K562 (cell line): ENCODE results near the gene LUZP1. TPM values are rescaled to one million over a fixed set of nuclear protein-coding genes. Genes with fewer than 3 reads are reported as not detected.
A peak's percentile ranks its signal among the peaks of the same experiment; 100 is the strongest.

Experiments used
- ATF2 ChIP-seq: sonication (generic); formaldehyde crosslinking; IDR thresholded peaks from 2 replicates; pipeline ENCODE4 v1.8.1; 2022; ENCODE audit warnings: missing genetic modification reagents
- BRD4 ChIP-seq: fragments of 200-600 bp; sonication (generic); IDR thresholded peaks from 2 replicates; pipeline ENCODE4 v1.6.1; 2017; ENCODE audit warnings: inconsistent platforms
- CBX1 ChIP-seq: sonication (generic); IDR thresholded peaks from 2 replicates; pipeline ENCODE4 v1.6.1; 2016; ENCODE audit warnings: antibody characterized with exemption, low read depth, mild to moderate bottlenecking
- CTBP1 ChIP-seq: fragments of 450-650 bp; IDR thresholded peaks from 2 replicates; pipeline ENCODE4 v1.6.1; 2016; ENCODE audit warnings: borderline replicate concordance
- ELK3 ChIP-seq: fragments of 450-650 bp; formaldehyde crosslinking; IDR thresholded peaks from 2 replicates; pipeline ENCODE4 v1.4.0; 2020; ENCODE audit warnings: mild to moderate bottlenecking
- MCM3 ChIP-seq: fragments of 450-650 bp; IDR thresholded peaks from 2 replicates; pipeline ENCODE4 v1.6.1; 2016
- MCM5 ChIP-seq: fragments of 450-650 bp; IDR thresholded peaks from 2 replicates; pipeline ENCODE4 v1.6.1; 2016; ENCODE audit warnings: low read depth
- MTF1 ChIP-seq: fragments of 250-450 bp; sonication (Bioruptor Pico); IDR thresholded peaks from 2 replicates; pipeline ENCODE4 v1.9.0; 2021; ENCODE audit warnings: moderate library complexity, mild to moderate bottlenecking, inconsistent platforms, borderline replicate concordance
- MYBL2 ChIP-seq, 2 experiments: fragments of 450-650 bp in 1 of 2; sonication (generic) in 1 of 2; formaldehyde crosslinking in 1 of 2; IDR thresholded peaks; 2 replicates each; pipeline versions ENCODE4 v1.6.1 to v1.8.1; 2017 to 2022; ENCODE audit warnings: borderline replicate concordance in 1 of 2, inconsistent platforms in 1 of 2, low read depth in 1 of 2, mild to moderate bottlenecking in 1 of 2, missing genetic modification reagents in 1 of 2, moderate library complexity in 1 of 2
- NCOA6 ChIP-seq: fragments of 450-650 bp; IDR thresholded peaks from 2 replicates; pipeline ENCODE4 v1.6.1; 2017; ENCODE audit warnings: mild to moderate bottlenecking
- RUNX1 ChIP-seq: sonication (generic); IDR thresholded peaks from 2 replicates; pipeline ENCODE4 v1.6.1; 2016; ENCODE audit warnings: antibody characterized with exemption, low read depth
- TARDBP ChIP-seq: fragments of 450-650 bp; IDR thresholded peaks from 2 replicates; pipeline ENCODE4 v1.6.1; 2016
- TSC22D4 ChIP-seq: fragments of 450-650 bp; IDR thresholded peaks from 2 replicates; pipeline ENCODE4 v1.6.1; 2016; ENCODE audit warnings: missing genetic modification characterization, missing biosample characterization, control low read depth
- ZBTB43 ChIP-seq: sonication (generic); formaldehyde crosslinking; IDR thresholded peaks from 2 replicates; pipeline ENCODE4 v1.8.0; 2023; ENCODE audit warnings: mild to moderate bottlenecking, missing genetic modification reagents
- ZC3H11A ChIP-seq: IDR thresholded peaks from 2 replicates; pipeline ENCODE4 v1.6.1; 2012; ENCODE audit warnings: low read depth, low read length, improper control_type of control experiment
- ZNF274 ChIP-seq: IDR thresholded peaks from 2 replicates; pipeline ENCODE4 v1.6.1; 2011; ENCODE audit warnings: low read depth, mild to moderate bottlenecking, low read length, moderate library complexity, borderline replicate concordance
- polyA plus RNA-seq, 8 experiments: library from polyadenylated mRNA; depleted of rRNA in 4 of 8; stranded (reverse) in 5 of 8; unstranded in 3 of 8; fragments of >200 nt; fragmentation: Nextera tagmentation in 2 of 8; fragmentation: Illumina TruSeq in 1 of 8; extraction: Ambion mirVana in 2 of 8; extraction: Trizol in 1 of 8; gene quantifications; 2 replicates each; pipeline versions ENCODE4 v1.2.1 to v1.2.3, GENCODE V29; 2011 to 2014; ENCODE audit warnings: inconsistent platforms in 1 of 8, missing spikeins in 1 of 8
- total RNA-seq, 7 experiments: library from RNA; depleted of rRNA in 6 of 7; stranded (reverse); fragments of >200 nt in 6 of 7; fragmentation: Illumina TruSeq in 2 of 7; extraction: Trizol in 2 of 7; gene quantifications; 2 replicates each; pipeline versions ENCODE4 v1.2.1 to v1.2.3, GENCODE V29; 2011 to 2021; ENCODE audit warnings: low replicate concordance in 1 of 7
- TF ChIP-seq, protein P1 (sequence below): fragments of 450-650 bp; IDR thresholded peaks from 2 replicates; pipeline ENCODE4 v1.6.1; 2016; ENCODE audit warnings: borderline replicate concordance
- TF ChIP-seq, protein P2 (sequence below): fragments of 250-450 bp; sonication (Bioruptor Pico); IDR thresholded peaks from 2 replicates; pipeline ENCODE4 v1.4.0; 2020; ENCODE audit warnings: mild to moderate bottlenecking, moderate library complexity, borderline replicate concordance

Gene LUZP1
- total and polyA plus RNA-seq, 9 of the 15 experiments (the other 6 are each of a cell fraction or from before 2014, with no cell fraction given): 6.5 to 19.1 (median 12.4) TPM

DNA sequence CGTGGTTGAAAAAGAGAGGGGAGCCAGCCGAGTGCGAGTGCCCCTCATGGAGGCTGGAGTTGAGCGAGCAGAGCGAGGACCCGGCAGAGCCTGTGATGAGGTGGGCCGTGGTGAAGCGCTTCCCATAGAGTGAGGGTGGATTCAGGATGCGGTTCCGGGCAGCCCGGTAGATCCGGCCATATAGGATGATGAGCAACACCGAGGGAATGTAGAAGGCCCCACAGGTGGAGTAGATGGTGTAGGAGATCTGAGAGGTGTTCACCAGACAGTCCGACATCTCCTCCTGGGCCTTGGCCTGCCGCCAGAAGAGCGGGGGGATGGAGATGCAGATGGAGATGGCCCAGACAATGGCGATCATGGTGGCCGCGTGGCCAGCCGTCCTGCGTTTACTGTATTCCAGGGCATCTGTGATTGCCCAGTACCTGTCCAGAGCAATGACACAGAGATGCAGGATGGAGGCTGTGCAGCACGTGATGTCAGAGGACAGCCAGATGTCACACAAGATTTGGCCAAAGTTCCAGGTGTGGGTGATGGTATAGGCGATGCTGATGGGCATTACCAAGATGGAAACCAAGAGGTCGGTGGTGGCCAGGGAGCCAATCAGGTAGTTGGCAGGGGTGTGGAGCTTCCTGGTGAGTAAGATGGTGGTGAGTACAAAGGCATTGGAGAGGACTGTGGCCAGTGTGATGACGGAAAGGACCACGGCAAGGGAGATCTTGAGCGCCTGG lies 24.9 kb upstream of the LUZP1 start (continued):
- TF ChIP-seq MYBL2 (IDR thresholded peaks at IDR 0.05; ENCODE audit: low read depth) (no peak), MYBL2 (CRISPR knock-in tag; IDR thresholded peaks at IDR 0.05; ENCODE audit: borderline replicate concordance) (no peak), ELK3 (CRISPR knock-in tag) (no peak), TSC22D4 (tag) (no peak), ZC3H11A (no peak), NCOA6 (no peak), ATF2 (CRISPR knock-in tag) (no peak), ZNF274 (no peak), CTBP1 (0 out of 2 replicates have a peak, but pooled peaks have one; percentile 31), RUNX1 (no peak), MCM3 (0 out of 2 replicates have a peak, but pooled peaks have one; percentile 35), MCM5 (no peak), ZBTB43 (CRISPR knock-in tag) (no peak), CBX1 (no peak), BRD4 (no peak), TARDBP (no peak), MTF1 (no peak)
- TF ChIP-seq, protein P1, sequence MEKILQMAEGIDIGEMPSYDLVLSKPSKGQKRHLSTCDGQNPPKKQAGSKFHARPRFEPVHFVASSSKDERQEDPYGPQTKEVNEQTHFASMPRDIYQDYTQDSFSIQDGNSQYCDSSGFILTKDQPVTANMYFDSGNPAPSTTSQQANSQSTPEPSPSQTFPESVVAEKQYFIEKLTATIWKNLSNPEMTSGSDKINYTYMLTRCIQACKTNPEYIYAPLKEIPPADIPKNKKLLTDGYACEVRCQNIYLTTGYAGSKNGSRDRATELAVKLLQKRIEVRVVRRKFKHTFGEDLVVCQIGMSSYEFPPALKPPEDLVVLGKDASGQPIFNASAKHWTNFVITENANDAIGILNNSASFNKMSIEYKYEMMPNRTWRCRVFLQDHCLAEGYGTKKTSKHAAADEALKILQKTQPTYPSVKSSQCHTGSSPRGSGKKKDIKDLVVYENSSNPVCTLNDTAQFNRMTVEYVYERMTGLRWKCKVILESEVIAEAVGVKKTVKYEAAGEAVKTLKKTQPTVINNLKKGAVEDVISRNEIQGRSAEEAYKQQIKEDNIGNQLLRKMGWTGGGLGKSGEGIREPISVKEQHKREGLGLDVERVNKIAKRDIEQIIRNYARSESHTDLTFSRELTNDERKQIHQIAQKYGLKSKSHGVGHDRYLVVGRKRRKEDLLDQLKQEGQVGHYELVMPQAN: no peak
- TF ChIP-seq, protein P2, sequence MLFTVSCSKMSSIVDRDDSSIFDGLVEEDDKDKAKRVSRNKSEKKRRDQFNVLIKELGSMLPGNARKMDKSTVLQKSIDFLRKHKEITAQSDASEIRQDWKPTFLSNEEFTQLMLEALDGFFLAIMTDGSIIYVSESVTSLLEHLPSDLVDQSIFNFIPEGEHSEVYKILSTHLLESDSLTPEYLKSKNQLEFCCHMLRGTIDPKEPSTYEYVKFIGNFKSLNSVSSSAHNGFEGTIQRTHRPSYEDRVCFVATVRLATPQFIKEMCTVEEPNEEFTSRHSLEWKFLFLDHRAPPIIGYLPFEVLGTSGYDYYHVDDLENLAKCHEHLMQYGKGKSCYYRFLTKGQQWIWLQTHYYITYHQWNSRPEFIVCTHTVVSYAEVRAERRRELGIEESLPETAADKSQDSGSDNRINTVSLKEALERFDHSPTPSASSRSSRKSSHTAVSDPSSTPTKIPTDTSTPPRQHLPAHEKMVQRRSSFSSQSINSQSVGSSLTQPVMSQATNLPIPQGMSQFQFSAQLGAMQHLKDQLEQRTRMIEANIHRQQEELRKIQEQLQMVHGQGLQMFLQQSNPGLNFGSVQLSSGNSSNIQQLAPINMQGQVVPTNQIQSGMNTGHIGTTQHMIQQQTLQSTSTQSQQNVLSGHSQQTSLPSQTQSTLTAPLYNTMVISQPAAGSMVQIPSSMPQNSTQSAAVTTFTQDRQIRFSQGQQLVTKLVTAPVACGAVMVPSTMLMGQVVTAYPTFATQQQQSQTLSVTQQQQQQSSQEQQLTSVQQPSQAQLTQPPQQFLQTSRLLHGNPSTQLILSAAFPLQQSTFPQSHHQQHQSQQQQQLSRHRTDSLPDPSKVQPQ (CRISPR knock-in tag): no peak
